Breast epithelium (tissue), 3 donors: ENCODE data around the gene DIS3L2.

ENCODE experiments used
- POLR2A ChIP-seq: fragments of 450-650 bp; IDR thresholded peaks from one replicate; pipeline ENCODE4 v1.6.1; 2016; ENCODE audit warnings: antibody characterized with exemption, mild to moderate bottlenecking, moderate library complexity
- POLR2AphosphoS5 ChIP-seq, 3 donors: sonication (generic); formaldehyde crosslinking; IDR thresholded peaks; one replicate each; pipeline ENCODE4 v1.6.1; 2017; ENCODE audit warnings: antibody characterized with exemption in 3 of 3
- TF ChIP-seq, protein P1 (sequence below), 3 donors: fragments of 450-650 bp; IDR thresholded peaks; one replicate each; pipeline ENCODE4 v1.5.1; 2016 to 2017; ENCODE audit warnings: antibody characterized with exemption in 3 of 3, mild to moderate bottlenecking in 3 of 3, moderate library complexity in 3 of 3

DNA sequence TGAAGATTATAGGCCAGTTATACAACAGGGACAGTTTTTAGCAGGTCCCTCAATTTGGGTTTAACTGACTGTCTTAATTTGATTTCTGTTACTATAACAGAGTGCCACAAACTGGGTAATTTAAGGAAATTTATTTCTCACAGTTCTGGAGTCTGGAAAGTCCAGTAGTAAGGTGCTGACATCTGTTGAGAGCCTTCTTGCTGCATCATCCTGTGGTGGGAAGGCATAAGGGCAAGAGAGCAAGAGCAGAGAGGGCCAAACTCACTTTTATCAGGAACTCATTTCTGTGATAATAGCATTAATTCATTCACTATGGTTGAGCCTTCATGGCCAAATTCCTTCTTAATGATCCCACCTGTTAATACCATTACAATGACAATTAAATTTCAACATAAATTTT is 36.5 kb downstream of the DIS3L2 start:
- TF ChIP-seq, protein P1, sequence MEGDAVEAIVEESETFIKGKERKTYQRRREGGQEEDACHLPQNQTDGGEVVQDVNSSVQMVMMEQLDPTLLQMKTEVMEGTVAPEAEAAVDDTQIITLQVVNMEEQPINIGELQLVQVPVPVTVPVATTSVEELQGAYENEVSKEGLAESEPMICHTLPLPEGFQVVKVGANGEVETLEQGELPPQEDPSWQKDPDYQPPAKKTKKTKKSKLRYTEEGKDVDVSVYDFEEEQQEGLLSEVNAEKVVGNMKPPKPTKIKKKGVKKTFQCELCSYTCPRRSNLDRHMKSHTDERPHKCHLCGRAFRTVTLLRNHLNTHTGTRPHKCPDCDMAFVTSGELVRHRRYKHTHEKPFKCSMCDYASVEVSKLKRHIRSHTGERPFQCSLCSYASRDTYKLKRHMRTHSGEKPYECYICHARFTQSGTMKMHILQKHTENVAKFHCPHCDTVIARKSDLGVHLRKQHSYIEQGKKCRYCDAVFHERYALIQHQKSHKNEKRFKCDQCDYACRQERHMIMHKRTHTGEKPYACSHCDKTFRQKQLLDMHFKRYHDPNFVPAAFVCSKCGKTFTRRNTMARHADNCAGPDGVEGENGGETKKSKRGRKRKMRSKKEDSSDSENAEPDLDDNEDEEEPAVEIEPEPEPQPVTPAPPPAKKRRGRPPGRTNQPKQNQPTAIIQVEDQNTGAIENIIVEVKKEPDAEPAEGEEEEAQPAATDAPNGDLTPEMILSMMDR (IDR thresholded peaks at IDR 0.05) = no peak
- TF ChIP-seq POLR2AphosphoS5 (IDR thresholded peaks at IDR 0.05) (no peak), POLR2A (no peak)
